Measurements from ENCODE around the gene DST.

The DST gene

GRCh38 chr6:56532766-56533551 lies 109.7 kb downstream of the DST start:
- no peak for DNase-seq

- no peak for DNase-seq
Measured at GRCh38 chr6:56531839-56532595, 110.7 kb downstream of the DST start.

- DNase-seq = no peak
Measured at GRCh38 chr6:56529594-56530191, 113.0 kb downstream of the DST start.

GRCh38 chr6:56528412-56528841 lies 114.3 kb downstream of the DST start:
- DNase-seq = no peak

GRCh38 chr6:56527934-56528333 lies 114.8 kb downstream of the DST start:
- no peak for DNase-seq

GRCh38 chr6:56526860-56527544 lies 115.7 kb downstream of the DST start:
- no peak for DNase-seq

- no peak for DNase-seq
Measured at GRCh38 chr6:56525974-56526789, 116.5 kb downstream of the DST start.

- DNase-seq = no peak
Measured at GRCh38 chr6:56524891-56525703, 117.6 kb downstream of the DST start.

GRCh38 chr6:56522495-56523270 lies 120.0 kb downstream of the DST start:
- no peak for DNase-seq

- DNase-seq = no peak
Measured at GRCh38 chr6:56521976-56522375, 120.7 kb downstream of the DST start.

- no peak for DNase-seq
Measured at GRCh38 chr6:56521454-56521853, 121.2 kb downstream of the DST start.

GRCh38 chr6:56520218-56520617 lies 122.5 kb downstream of the DST start:
- no peak for DNase-seq

- no peak for DNase-seq
Measured at GRCh38 chr6:56518995-56519767, 123.5 kb downstream of the DST start.

- DNase-seq = no peak
Measured at GRCh38 chr6:56517155-56517745, 125.4 kb downstream of the DST start.

- no peak for DNase-seq
Measured at GRCh38 chr6:56516003-56516402, 126.7 kb downstream of the DST start.

GRCh38 chr6:56515081-56515905 lies 127.4 kb downstream of the DST start:
- no peak for DNase-seq

- DNase-seq = no peak
Measured at GRCh38 chr6:56514395-56514794, 128.3 kb downstream of the DST start.

- no peak for DNase-seq
Measured at GRCh38 chr6:56513631-56514030, 129.1 kb downstream of the DST start.
